ENCODE measurements around the gene FBL. TPM values are rescaled to one million over a fixed set of nuclear protein-coding genes. Genes with fewer than 3 reads are reported as not detected.
A peak's percentile ranks its signal among the peaks of the same experiment; 100 is the strongest.

Gene FBL
- polyA plus RNA-seq, 1 experiment = 372 TPM

GRCh38 chr19:39839678-39840327 lies 6.4 kb downstream of the FBL start:
- DNase-seq (ENCODE audit: low read depth) = no peak
- H3K27me3 ChIP-seq (ENCODE audit: control insufficient read depth, insufficient read depth, low read length) = no peaks in the 10 kb centered on the region
- H3K4me3 ChIP-seq (ENCODE audit: low read depth, low read length) = no peak overlapping the region
- no peak for TF ChIP-seq CTCF (IDR thresholded peaks at IDR 0.05; ENCODE audit: insufficient read depth, low read depth, low read length)
- ChIA-PET CTCF (no interaction called here), POLR2A (interaction anchor here (1.4 kb wide), 1 partner anchor 131 kb away, joined by 4 read pairs; the partner anchor contains the start of gene PSMC4)
- H3K36me3 ChIP-seq (ENCODE audit: control insufficient read depth, insufficient read depth, low read length) = peaks cover 22% of the 10 kb centered on the region

- DNase-seq (ENCODE audit: low read depth) = no peak
- POLR2A ChIA-PET = no interaction called here
Observed at GRCh38 chr19:39838569-39838968, 7.6 kb downstream of the FBL start.

GRCh38 chr19:39837978-39838377 lies 8.2 kb downstream of the FBL start:
- CTCF ChIA-PET = no interaction called here
- H3K27me3 ChIP-seq (ENCODE audit: control insufficient read depth, insufficient read depth, low read length) = no peaks in the 10 kb centered on the region
- TF ChIP-seq CTCF (IDR thresholded peaks at IDR 0.05; ENCODE audit: insufficient read depth, low read depth, low read length) = no peak
- peaks cover 24% of the 10 kb centered on the region for H3K36me3 ChIP-seq (ENCODE audit: control insufficient read depth, insufficient read depth, low read length)
- H3K4me3 ChIP-seq (ENCODE audit: low read depth, low read length) = no peak overlapping the region
- POLR2A ChIA-PET = no interaction called here
- DNase-seq (ENCODE audit: low read depth) = no peak

More at GRCh38 chr19:39838569-39838968, 7.6 kb downstream of the FBL start:
- Histone ChIP-seq H3K4me3 (ENCODE audit: low read depth, low read length) (no peak overlapping the region), H3K27me3 (ENCODE audit: control insufficient read depth, insufficient read depth, low read length) (no peaks in the 10 kb centered on the region), H3K36me3 (ENCODE audit: control insufficient read depth, insufficient read depth, low read length) (peaks cover 24% of the 10 kb centered on the region)
- TF ChIP-seq CTCF (IDR thresholded peaks at IDR 0.05; ENCODE audit: insufficient read depth, low read depth, low read length) = no peak
- CTCF ChIA-PET = no interaction called here

- no peak for TF ChIP-seq CTCF (IDR thresholded peaks at IDR 0.05; ENCODE audit: insufficient read depth, low read depth, low read length)
- ChIA-PET CTCF (interaction anchor here (1.0 to 2.2 kb wide), 4 partner anchors 9 to 295 kb away, joined by 3 to 35 read pairs (median 8); partner anchors contain the start of genes EID2 and FBL), POLR2A (interaction anchor here (0.7 to 1.6 kb wide), 2 partner anchors 12 to 797 kb away, joined by 11 to 26 read pairs; partner anchors contain the start of gene FBL)
- peak overlapping the region; percentile 90; the same call in 1 of the 2 replicates for H3K4me3 ChIP-seq (ENCODE audit: low read depth, low read length)
- H3K36me3 ChIP-seq (ENCODE audit: control insufficient read depth, insufficient read depth, low read length) = peaks cover 30% of the 10 kb centered on the region
- DNase-seq (ENCODE audit: low read depth) = no peak
- no peaks in the 10 kb centered on the region for H3K27me3 ChIP-seq (ENCODE audit: control insufficient read depth, insufficient read depth, low read length)
Observed at GRCh38 chr19:39834287-39834841, 11.8 kb downstream of the FBL start.

GRCh38 chr19:39833464-39834286 lies 12.5 kb downstream of the FBL start, which contains the start of gene DYRK1B:
TSS of gene DYRK1B (minus strand) at chr19:39834162. CDS start at chr19:39831867, 2,295 bp downstream.
- Histone ChIP-seq H3K36me3 (ENCODE audit: control insufficient read depth, insufficient read depth, low read length) (peaks cover 25% of the 10 kb centered on the region), H3K27me3 (ENCODE audit: control insufficient read depth, insufficient read depth, low read length) (no peaks in the 10 kb centered on the region), H3K4me3 (ENCODE audit: low read depth, low read length) (peak within 1 kb of the TSS; percentile 90)
- no peak for TF ChIP-seq CTCF (IDR thresholded peaks at IDR 0.05; ENCODE audit: insufficient read depth, low read depth, low read length)
- ChIA-PET CTCF (interaction anchor here (0.5 to 2.2 kb wide), 6 partner anchors 9 to 294 kb away, joined by 3 to 35 read pairs (median 5); partner anchors contain the start of genes EID2 and FBL), POLR2A (interaction anchor here (0.6 to 1.6 kb wide), 4 partner anchors 8 to 796 kb away, joined by 4 to 26 read pairs (median 8); partner anchors contain the start of gene FBL)
- DNase-seq (ENCODE audit: low read depth) = peak; percentile 76

Data from BJ (cell line).